Measurements from ENCODE around the gene TRIM49. TPM values are rescaled to one million over a fixed set of nuclear protein-coding genes. Genes with fewer than 3 reads are reported as not detected.
"Not testable (repeated sequence)": the region's sequence is repeated elsewhere in the genome, so short reads cannot be mapped to it uniquely, and the experiment has no call there.

The TRIM49 gene
- total RNA-seq: not detected
- long read RNA-seq: 0 reads

- H3K27ac ChIP-seq; H3K36me3 ChIP-seq; H3K4me3 ChIP-seq; H3K9me3 ChIP-seq; ATAC-seq; DNase-seq; H3K4me1 ChIP-seq; H3K27me3 ChIP-seq; intact Hi-C loops (cut with DNase I): not testable (repeated sequence)
- WGBS (ENCODE audit: insufficient coverage, low coverage, low lambda C conversion rate, missing lambda C conversion rate): no CpG with 5 or more reads among the region's 2 CpGs
These were observed at the start of gene TRIM49 for GRCh38 chr11:89808475-89808874. TSS of gene TRIM49 (minus strand) at chr11:89808575. CDS start at chr11:89804469, 4,106 bp downstream.

GRCh38 chr11:89826694-89827093 lies 18.3 kb upstream of the TRIM49 start:
- WGBS (ENCODE audit: insufficient coverage, low coverage, low lambda C conversion rate, missing lambda C conversion rate): 10% methylated on average over 2 of the region's 2 CpGs
- intact Hi-C loops (cut with DNase I); H3K4me1 ChIP-seq; DNase-seq; H3K27ac ChIP-seq; H3K9me3 ChIP-seq; ATAC-seq; H3K4me3 ChIP-seq; H3K36me3 ChIP-seq; H3K27me3 ChIP-seq: not testable (repeated sequence)

GRCh38 chr11:89820008-89820407 lies 11.6 kb upstream of the TRIM49 start:
- intact Hi-C loops (cut with DNase I); H3K27ac ChIP-seq; H3K4me3 ChIP-seq; H3K9me3 ChIP-seq; H3K4me1 ChIP-seq; H3K27me3 ChIP-seq; DNase-seq; H3K36me3 ChIP-seq; ATAC-seq: not testable (repeated sequence)
- WGBS (ENCODE audit: insufficient coverage, low coverage, low lambda C conversion rate, missing lambda C conversion rate): 17% methylated on average over 1 of the region's 3 CpGs

GRCh38 chr11:89813535-89813934 lies 5.2 kb upstream of the TRIM49 start:
- intact Hi-C loops (cut with DNase I); H3K4me3 ChIP-seq; H3K27me3 ChIP-seq; H3K36me3 ChIP-seq; H3K4me1 ChIP-seq; ATAC-seq; H3K9me3 ChIP-seq; H3K27ac ChIP-seq: not testable (repeated sequence)
- 49% methylated on average over 5 of the region's 5 CpGs for whole genome bisulfite sequencing (ENCODE audit: insufficient coverage, low coverage, low lambda C conversion rate, missing lambda C conversion rate)
- DNase-seq: peak in 1 of 3 donors; percentile 30

- H3K4me3 ChIP-seq; H3K27ac ChIP-seq; ATAC-seq; H3K9me3 ChIP-seq; H3K27me3 ChIP-seq; intact Hi-C loops (cut with DNase I); H3K36me3 ChIP-seq; H3K4me1 ChIP-seq: not testable (repeated sequence)
- 90% methylated on average over 4 of the region's 39 CpGs for WGBS (ENCODE audit: insufficient coverage, low coverage, low lambda C conversion rate, missing lambda C conversion rate)
- DNase-seq: peak in 1 of 3 donors; percentile 10
These were observed 20.8 kb downstream of the TRIM49 start for GRCh38 chr11:89787506-89788063.

- H3K4me1 ChIP-seq; H3K4me3 ChIP-seq; H3K36me3 ChIP-seq; H3K27me3 ChIP-seq; intact Hi-C loops (cut with DNase I); H3K27ac ChIP-seq; ATAC-seq; H3K9me3 ChIP-seq; DNase-seq: not testable (repeated sequence)
- WGBS (ENCODE audit: insufficient coverage, low coverage, low lambda C conversion rate, missing lambda C conversion rate): 72% methylated on average over 4 of the region's 27 CpGs
These were observed 22.6 kb downstream of the TRIM49 start for GRCh38 chr11:89785726-89786125.

- ATAC-seq; H3K4me3 ChIP-seq; H3K27ac ChIP-seq; H3K36me3 ChIP-seq; intact Hi-C loops (cut with DNase I); H3K4me1 ChIP-seq; H3K9me3 ChIP-seq; H3K27me3 ChIP-seq; DNase-seq: not testable (repeated sequence)
These were observed 57.6 kb downstream of the TRIM49 start for GRCh38 chr11:89750822-89751221.

Small RNAs within 50 kb of the gene (small RNA-seq; reads per million reads assigned to genes)
- gene AP003122.3: 0 reads per million in 2 experiments

Other genes starting within 250 kb of the TRIM49 start
- gene TRIM77, start 98.3 kb downstream of the TRIM49 start, total RNA-seq: not detected
- gene TRIM64B, start 69.9 kb upstream of the TRIM49 start, total RNA-seq: not detected
- not detected for gene TRIM49D1, start 113.7 kb upstream of the TRIM49 start, total RNA-seq
- gene TRIM49D2, start 115.5 kb upstream of the TRIM49 start, total RNA-seq: not detected
- gene TRIM64, start 157.5 kb upstream of the TRIM49 start, total RNA-seq: not detected
- not detected for gene TRIM49C, start 222.5 kb upstream of the TRIM49 start, total RNA-seq